ENCODE measurements around the gene DPYSL5. TPM values are rescaled to one million over a fixed set of nuclear protein-coding genes. Genes with fewer than 3 reads are reported as not detected.

DPYSL5 gene
- total and polyA plus RNA-seq, 10 of the 15 experiments (the other 5 are each of a cell fraction or from before 2014, with no cell fraction given), result not detected

DNA sequence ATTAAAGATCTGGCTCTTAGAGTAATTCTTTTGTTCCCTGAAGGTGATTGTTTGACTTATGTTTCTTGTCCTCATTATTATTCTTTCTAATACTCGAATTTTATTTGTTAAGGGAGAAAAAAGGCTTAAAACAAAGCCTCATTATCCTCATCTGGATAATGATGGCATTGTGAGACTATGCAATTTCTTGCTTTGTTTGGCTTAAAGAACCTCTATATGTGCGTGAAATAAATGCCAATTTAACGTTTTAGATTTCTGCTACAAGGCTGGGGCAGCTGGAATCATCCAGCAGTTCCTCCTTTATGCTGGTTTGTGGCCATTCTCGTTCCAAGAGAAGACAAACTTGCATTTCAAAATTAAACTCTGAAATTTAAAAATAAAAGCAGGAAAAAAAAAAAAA, 4.9 kb upstream of the DPYSL5 start:
- 0% methylated on average over 4 of the region's 4 CpGs for WGBS (ENCODE audit: insufficient coverage, insufficient replicate concordance, low lambda C conversion rate, missing lambda C conversion rate)
- intact Hi-C loops (cut with micrococcal nuclease; ENCODE audit: unreplicated experiment), result loop anchor here (10.0 kb wide), 1 partner anchor 172 kb away; no protein-coding TSS in a partner anchor
- TF ChIP-seq RAD51 (IDR thresholded peaks at IDR 0.05), result no peak
- TF ChIP-seq RELB (IDR thresholded peaks at IDR 0.05; ENCODE audit: low read depth), result no peak
- no peak for TF ChIP-seq NFYA (IDR thresholded peaks at IDR 0.05; ENCODE audit: borderline replicate concordance, low read depth, low read length)
- TF ChIP-seq, protein P1, sequence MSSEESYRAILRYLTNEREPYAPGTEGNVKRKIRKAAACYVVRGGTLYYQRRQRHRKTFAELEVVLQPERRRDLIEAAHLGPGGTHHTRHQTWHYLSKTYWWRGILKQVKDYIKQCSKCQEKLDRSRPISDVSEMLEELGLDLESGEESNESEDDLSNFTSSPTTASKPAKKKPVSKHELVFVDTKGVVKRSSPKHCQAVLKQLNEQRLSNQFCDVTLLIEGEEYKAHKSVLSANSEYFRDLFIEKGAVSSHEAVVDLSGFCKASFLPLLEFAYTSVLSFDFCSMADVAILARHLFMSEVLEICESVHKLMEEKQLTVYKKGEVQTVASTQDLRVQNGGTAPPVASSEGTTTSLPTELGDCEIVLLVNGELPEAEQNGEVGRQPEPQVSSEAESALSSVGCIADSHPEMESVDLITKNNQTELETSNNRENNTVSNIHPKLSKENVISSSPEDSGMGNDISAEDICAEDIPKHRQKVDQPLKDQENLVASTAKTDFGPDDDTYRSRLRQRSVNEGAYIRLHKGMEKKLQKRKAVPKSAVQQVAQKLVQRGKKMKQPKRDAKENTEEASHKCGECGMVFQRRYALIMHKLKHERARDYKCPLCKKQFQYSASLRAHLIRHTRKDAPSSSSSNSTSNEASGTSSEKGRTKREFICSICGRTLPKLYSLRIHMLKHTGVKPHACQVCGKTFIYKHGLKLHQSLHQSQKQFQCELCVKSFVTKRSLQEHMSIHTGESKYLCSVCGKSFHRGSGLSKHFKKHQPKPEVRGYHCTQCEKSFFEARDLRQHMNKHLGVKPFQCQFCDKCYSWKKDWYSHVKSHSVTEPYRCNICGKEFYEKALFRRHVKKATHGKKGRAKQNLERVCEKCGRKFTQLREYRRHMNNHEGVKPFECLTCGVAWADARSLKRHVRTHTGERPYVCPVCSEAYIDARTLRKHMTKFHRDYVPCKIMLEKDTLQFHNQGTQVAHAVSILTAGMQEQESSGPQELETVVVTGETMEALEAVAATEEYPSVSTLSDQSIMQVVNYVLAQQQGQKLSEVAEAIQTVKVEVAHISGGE (CRISPR knock-in tag; IDR thresholded peaks at IDR 0.05), result no peak
- TF ChIP-seq LARP7 (IDR thresholded peaks at IDR 0.05), result no peak
- TF ChIP-seq ZBTB4 (CRISPR knock-in tag; IDR thresholded peaks at IDR 0.05), result no peak
- TF ChIP-seq JUND (IDR thresholded peaks at IDR 0.05; ENCODE audit: low read depth, low read length), result no peak
- TF ChIP-seq, protein P2, sequence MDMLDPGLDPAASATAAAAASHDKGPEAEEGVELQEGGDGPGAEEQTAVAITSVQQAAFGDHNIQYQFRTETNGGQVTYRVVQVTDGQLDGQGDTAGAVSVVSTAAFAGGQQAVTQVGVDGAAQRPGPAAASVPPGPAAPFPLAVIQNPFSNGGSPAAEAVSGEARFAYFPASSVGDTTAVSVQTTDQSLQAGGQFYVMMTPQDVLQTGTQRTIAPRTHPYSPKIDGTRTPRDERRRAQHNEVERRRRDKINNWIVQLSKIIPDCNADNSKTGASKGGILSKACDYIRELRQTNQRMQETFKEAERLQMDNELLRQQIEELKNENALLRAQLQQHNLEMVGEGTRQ (IDR thresholded peaks at IDR 0.05; ENCODE audit: borderline replicate concordance, low read depth, low read length), result no peak
- no peak for TF ChIP-seq ZNF592 (IDR thresholded peaks at IDR 0.05)

More for the DNA sequence above, 4.9 kb upstream of the DPYSL5 start:
- Histone ChIP-seq H4K20me1 (ENCODE audit: control insufficient read depth, insufficient read depth) (no peaks in the 10 kb centered on the region), H2AFZ (ENCODE audit: control insufficient read depth, low read depth, low read length) (no peak overlapping the region), H3K79me2 (ENCODE audit: control insufficient read depth, insufficient read depth, low read length) (no peaks in the 10 kb centered on the region), H3K27me3 (replicated peaks in 1 of 2; ENCODE audit: control insufficient read depth in 2 of 2, insufficient read depth in 2 of 2, low read length in 1 of 2) (peaks cover 11 to 12% of the 10 kb centered on the region in 2 experiments), H3K36me3 (ENCODE audit: control insufficient read depth in 2 of 2, insufficient read depth in 2 of 2, low read length in 1 of 2) (no peaks in the 10 kb centered on the region), H3K4me3 (no peak overlapping the region), H3K27ac (ENCODE audit: control insufficient read depth, insufficient read depth) (no peak overlapping the region), H3K9me3 (replicated peaks; ENCODE audit: control insufficient read depth, insufficient read depth, low read length) (no peaks in the 10 kb centered on the region), H3K9ac (ENCODE audit: control insufficient read depth, insufficient read depth, low read length) (no peak overlapping the region), H3K4me2 (ENCODE audit: control insufficient read depth, insufficient read depth) (no peak overlapping the region), H3K4me1 (ENCODE audit: control insufficient read depth, insufficient read depth, low read length) (no peaks in the 10 kb centered on the region)
- ATAC-seq (no peak), FAIRE-seq (no peak), DNase-seq (ENCODE audit: low read depth, low spot score) (no peak)
- ChIA-PET RAD21 (ENCODE audit: unreplicated experiment) (interaction anchor here (2.1 kb wide), 1 partner anchor 99 kb away, joined by 6 read pairs; no protein-coding TSS in a partner anchor), POLR2A (no interaction called here), CTCF (interaction anchor here (0.6 to 1.7 kb wide), 4 partner anchors 15 to 100 kb away, joined by 3 to 5 read pairs (median 4); no protein-coding TSS in a partner anchor), SMC1A (ENCODE audit: uncharacterized antibody, unreplicated experiment) (no interaction called here)
- in situ Hi-C loops (cut with MboI), result loop anchor here (5.0 kb wide), 1 partner anchor 79 kb away; no protein-coding TSS in a partner anchor
- no TSS peak for BruUV-seq (replicated peaks)

Data from GM12878 (cell line).